GM04503 (cell line): ENCODE measurements around the gene EVA1C.

Source experiments
- DNase-seq: peaks from one replicate; pipeline ENCODE4 v3.0.0-alpha.2; 2012; ENCODE audit warnings: low read depth

The EVA1C gene

DNA sequence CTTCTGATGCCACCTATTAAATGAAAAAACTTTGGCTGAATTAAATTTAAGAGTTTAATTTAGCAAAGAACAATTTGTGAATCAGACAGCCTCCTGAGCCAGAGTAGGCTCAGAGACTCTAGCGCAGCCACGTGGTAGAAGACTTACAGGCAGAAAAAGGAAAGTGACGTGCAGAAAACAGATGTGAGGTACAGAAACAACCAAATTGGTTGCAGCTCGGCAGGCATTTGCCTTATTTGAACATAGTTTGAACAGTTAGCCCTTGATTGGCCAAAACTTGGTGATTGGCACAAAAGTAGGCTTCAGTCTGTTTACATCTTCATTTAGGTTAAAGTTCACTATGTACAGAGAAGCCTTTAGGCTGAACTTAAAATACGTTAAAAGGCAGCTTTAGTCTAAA, 149.9 kb downstream of the EVA1C start:
- peak; percentile 77 for DNase-seq

GRCh38 chr21:32562915-32563314, 150.4 kb downstream of the EVA1C start:
- DNase-seq = no peak
